ENCODE measurements around the gene PARP12.

The PARP12 gene

DNA sequence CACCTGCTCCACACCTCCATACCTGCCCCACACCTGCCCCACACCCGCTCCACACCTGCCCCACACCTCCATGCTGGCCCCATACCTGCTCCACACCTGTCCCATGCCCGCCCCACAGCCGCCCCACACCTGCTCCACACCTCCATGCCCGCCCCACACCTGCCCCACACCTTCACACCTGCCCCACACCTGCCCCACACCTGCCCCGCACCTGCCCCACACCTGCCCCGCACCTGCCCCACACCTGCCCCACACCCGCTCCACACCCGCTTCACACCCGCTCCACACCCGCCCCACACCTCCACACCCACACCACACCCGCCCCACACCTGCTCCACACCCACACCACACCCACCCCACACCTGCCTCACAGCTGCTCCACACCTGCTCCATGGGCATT lies 53.0 kb downstream of the PARP12 start:
- DNase-seq (ENCODE audit: low read depth): no peak
- no peak for TF ChIP-seq CTCF (IDR thresholded peaks at IDR 0.05; ENCODE audit: low read depth, low read length, missing control alignments)
- no peak overlapping the region for H3K4me3 ChIP-seq (ENCODE audit: low read depth, low read length)

GRCh38 chr7:140008755-140009610 lies 53.8 kb downstream of the PARP12 start:
- TF ChIP-seq CTCF (IDR thresholded peaks at IDR 0.05; ENCODE audit: low read depth, low read length, missing control alignments): no peak
- DNase-seq (ENCODE audit: low read depth): no peak
- H3K4me3 ChIP-seq (ENCODE audit: low read depth, low read length): no peak overlapping the region

- TF ChIP-seq CTCF (IDR thresholded peaks at IDR 0.05; ENCODE audit: low read depth, low read length, missing control alignments): no peak
- DNase-seq (ENCODE audit: low read depth): no peak
These were observed 55.6 kb downstream of the PARP12 start for GRCh38 chr7:140007051-140007690.

GRCh38 chr7:140006600-140006999 lies 56.2 kb downstream of the PARP12 start:
- TF ChIP-seq CTCF (IDR thresholded peaks at IDR 0.05; ENCODE audit: low read depth, low read length, missing control alignments): no peak
- no peak for DNase-seq (ENCODE audit: low read depth)
- no peak overlapping the region for H3K4me3 ChIP-seq (ENCODE audit: low read depth, low read length)

More at GRCh38 chr7:140007051-140007690, 55.6 kb downstream of the PARP12 start:
- no peak overlapping the region for H3K4me3 ChIP-seq (ENCODE audit: low read depth, low read length)

DNA sequence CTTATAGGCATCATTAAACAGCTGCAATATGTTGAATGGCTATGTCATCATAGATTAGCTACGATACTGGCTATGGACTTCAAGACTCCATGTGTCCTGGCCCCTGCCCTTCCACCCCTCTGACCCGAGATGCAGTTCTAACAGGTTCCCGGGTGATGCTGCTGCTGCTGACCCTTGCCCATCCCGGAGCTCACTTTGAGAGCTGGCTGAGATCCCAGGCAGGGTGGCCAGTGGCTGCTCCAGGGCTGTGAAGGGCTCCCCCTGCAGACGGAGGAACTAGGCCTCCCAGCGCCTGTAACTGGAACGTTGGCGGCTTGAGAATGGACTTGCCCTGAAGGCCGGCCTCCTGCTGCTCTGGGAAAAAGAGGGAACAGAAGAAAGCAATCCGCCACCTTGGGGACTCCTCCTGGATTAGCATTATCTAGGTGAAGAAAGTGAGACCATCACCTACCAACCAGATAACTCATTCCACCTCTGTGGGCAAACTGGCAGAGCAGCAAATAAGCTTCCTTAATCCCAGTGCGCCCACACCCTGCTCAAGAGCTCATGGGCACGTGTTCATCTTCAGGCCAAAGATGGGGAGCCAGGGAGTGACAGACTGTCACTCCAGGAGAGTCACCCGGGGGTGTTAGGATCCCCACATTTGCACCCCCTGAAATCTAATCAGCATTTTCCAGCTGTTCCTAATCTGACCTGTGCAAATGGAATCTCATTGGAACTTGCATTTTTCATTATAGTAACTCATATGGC lies 56.8 kb downstream of the PARP12 start:
- no peak for DNase-seq (ENCODE audit: low read depth)
- no peak overlapping the region for H3K4me3 ChIP-seq (ENCODE audit: low read depth, low read length)
- no peak for TF ChIP-seq CTCF (IDR thresholded peaks at IDR 0.05; ENCODE audit: low read depth, low read length, missing control alignments)

DNA sequence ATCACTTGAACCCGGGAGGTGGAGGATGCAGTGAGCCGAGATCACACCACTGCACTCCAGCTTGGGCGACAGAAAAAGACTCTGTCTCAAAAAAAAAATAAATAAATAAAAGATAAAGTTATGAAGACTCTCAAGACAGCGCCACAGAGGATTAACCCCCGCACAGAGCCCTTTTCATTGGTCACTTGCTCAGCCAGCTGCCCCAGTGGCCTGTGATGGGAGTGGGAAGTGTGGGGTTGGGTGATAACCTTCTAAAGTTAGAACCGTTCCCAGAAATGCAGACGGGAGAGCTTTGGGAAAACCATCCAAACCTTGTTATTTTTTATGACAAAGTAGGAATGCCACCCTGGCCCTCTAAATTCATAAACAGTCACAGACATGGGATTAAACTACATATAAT lies 57.4 kb downstream of the PARP12 start:
- no peak for DNase-seq (ENCODE audit: low read depth)
- no peak for TF ChIP-seq CTCF (IDR thresholded peaks at IDR 0.05; ENCODE audit: low read depth, low read length, missing control alignments)
- no peak overlapping the region for H3K4me3 ChIP-seq (ENCODE audit: low read depth, low read length)
